ENCODE results near the gene ACOXL. TPM values are rescaled to one million over a fixed set of nuclear protein-coding genes. Genes with fewer than 3 reads are reported as not detected.

The ACOXL gene
- total and polyA plus RNA-seq, 10 of the 15 experiments (the other 5 are each of a cell fraction or from before 2014, with no cell fraction given), result 0.05 to 1.3 (median 0.71) TPM

DNA sequence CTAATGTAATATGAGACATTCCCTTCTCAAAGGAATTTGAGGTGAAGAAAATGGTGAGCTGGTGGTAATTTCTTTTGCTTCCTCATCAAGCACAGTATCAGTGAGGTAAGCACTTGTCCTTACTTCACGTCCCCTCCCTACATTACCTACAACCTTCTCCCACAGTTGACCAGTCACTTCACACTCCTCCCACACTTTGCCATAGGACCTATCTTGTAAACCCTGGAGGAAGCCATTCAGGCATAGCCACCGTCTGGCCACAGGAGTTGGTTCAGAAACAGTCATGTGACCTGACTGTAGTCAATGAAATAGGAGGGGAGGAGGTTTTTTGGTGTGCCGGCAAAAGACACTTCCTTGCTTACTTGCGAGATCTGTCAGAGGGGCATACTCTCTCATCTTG is 12.1 kb downstream of the ACOXL start:
- CTCF ChIA-PET, result interaction anchor here (1.2 to 1.3 kb wide), 2 partner anchors 11 to 65 kb away, joined by 3 read pairs; no protein-coding TSS in a partner anchor
- H2AFZ ChIP-seq (ENCODE audit: control insufficient read depth, low read depth, low read length), result no peak overlapping the region
- no peaks in the 10 kb centered on the region; the same call in 2 of the 3 replicates for H3K9me3 ChIP-seq (replicated peaks; ENCODE audit: control insufficient read depth, insufficient read depth, low read length)
- in situ Hi-C loops (cut with MboI) (loop anchor here (10.0 kb wide), 1 partner anchor 60 kb away; no protein-coding TSS in a partner anchor), intact Hi-C loops (cut with micrococcal nuclease; ENCODE audit: unreplicated experiment) (no loop called here)
- H3K79me2 ChIP-seq (ENCODE audit: control insufficient read depth, insufficient read depth, low read length), result no peaks in the 10 kb centered on the region
- no peaks in the 10 kb centered on the region for H3K27me3 ChIP-seq (replicated peaks in 1 of 2; ENCODE audit: control insufficient read depth in 2 of 2, insufficient read depth in 2 of 2, low read length in 1 of 2)
- RAD21 ChIA-PET (ENCODE audit: unreplicated experiment), result interaction anchor here (0.6 to 1.4 kb wide), 3 partner anchors 9 to 69 kb away, joined by 3 to 4 read pairs (median 4); no protein-coding TSS in a partner anchor
- no peaks in the 10 kb centered on the region for H3K36me3 ChIP-seq (ENCODE audit: control insufficient read depth in 2 of 2, insufficient read depth in 2 of 2, low read length in 1 of 2)
- no peak overlapping the region for H3K4me2 ChIP-seq (ENCODE audit: control insufficient read depth, insufficient read depth)
- H3K27ac ChIP-seq (ENCODE audit: control insufficient read depth, insufficient read depth), result no peak overlapping the region
- ATAC-seq (peak; percentile 2), DNase-seq (ENCODE audit: low read depth, low spot score) (peak; percentile 33), FAIRE-seq (peak; percentile 47)
- H3K4me1 ChIP-seq (ENCODE audit: control insufficient read depth, insufficient read depth, low read length), result peaks cover 26% of the 10 kb centered on the region
- no peak overlapping the region for H3K9ac ChIP-seq (ENCODE audit: control insufficient read depth, insufficient read depth, low read length)
- 28% methylated on average over 4 of the region's 4 CpGs for WGBS (ENCODE audit: insufficient coverage, insufficient replicate concordance, low lambda C conversion rate, missing lambda C conversion rate)
- no TSS peak for BruUV-seq (replicated peaks)
- POLR2A ChIA-PET, result interaction anchor here (1.0 kb wide), 2 partner anchors 17 to 65 kb away, joined by 3 to 5 read pairs; no protein-coding TSS in a partner anchor
- SMC1A ChIA-PET (ENCODE audit: uncharacterized antibody, unreplicated experiment), result interaction anchor here (1.4 to 15.0 kb wide), 3 partner anchors 11 to 70 kb away, joined by 3 to 251 read pairs (median 5); partner anchors contain the start of gene BUB1
- no peak overlapping the region for H3K4me3 ChIP-seq
- H4K20me1 ChIP-seq (ENCODE audit: control insufficient read depth, insufficient read depth), result no peaks in the 10 kb centered on the region
- no peak for TF ChIP-seq BMI1 (IDR thresholded peaks at IDR 0.05; ENCODE audit: borderline replicate concordance)
- TF ChIP-seq HDAC6 (IDR thresholded peaks at IDR 0.05; ENCODE audit: unreplicated experiment), result no peak
- peak; percentile 55; the same call in 1 of the 2 replicates for TF ChIP-seq MTA2 (IDR thresholded peaks at IDR 0.05; ENCODE audit: low read depth)
- TF ChIP-seq IKZF1 (conservative IDR thresholded peaks at IDR 0.05), result peak; percentile 71
- no peak for TF ChIP-seq MXI1 (IDR thresholded peaks at IDR 0.05; ENCODE audit: low read depth, low read length)
- TF ChIP-seq, protein P1, sequence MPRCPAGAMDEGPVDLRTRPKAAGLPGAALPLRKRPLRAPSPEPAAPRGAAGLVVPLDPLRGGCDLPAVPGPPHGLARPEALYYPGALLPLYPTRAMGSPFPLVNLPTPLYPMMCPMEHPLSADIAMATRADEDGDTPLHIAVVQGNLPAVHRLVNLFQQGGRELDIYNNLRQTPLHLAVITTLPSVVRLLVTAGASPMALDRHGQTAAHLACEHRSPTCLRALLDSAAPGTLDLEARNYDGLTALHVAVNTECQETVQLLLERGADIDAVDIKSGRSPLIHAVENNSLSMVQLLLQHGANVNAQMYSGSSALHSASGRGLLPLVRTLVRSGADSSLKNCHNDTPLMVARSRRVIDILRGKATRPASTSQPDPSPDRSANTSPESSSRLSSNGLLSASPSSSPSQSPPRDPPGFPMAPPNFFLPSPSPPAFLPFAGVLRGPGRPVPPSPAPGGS (IDR thresholded peaks at IDR 0.05; ENCODE audit: borderline replicate concordance, insufficient read depth, low read depth, low read length, poor library complexity, severe bottlenecking), result no peak
- TF ChIP-seq PML (IDR thresholded peaks at IDR 0.05; ENCODE audit: low read length), result no peak
- TF ChIP-seq BHLHE40 (IDR thresholded peaks at IDR 0.05; ENCODE audit: borderline replicate concordance in 1 of 2, low read depth in 2 of 2, low read length in 1 of 2), result peak; percentile 14 to 44; a peak in 1 of 4 replicates
- TF ChIP-seq ZZZ3 (IDR thresholded peaks at IDR 0.05; ENCODE audit: control insufficient read depth, insufficient read length, low read depth), result no peak
- no peak for TF ChIP-seq CBX5 (IDR thresholded peaks at IDR 0.05; ENCODE audit: low read depth)
- no peak for TF ChIP-seq SMARCA5 (IDR thresholded peaks at IDR 0.05)
- no peak for TF ChIP-seq TBL1XR1 (IDR thresholded peaks at IDR 0.05; ENCODE audit: low read depth, low read length)
- TF ChIP-seq NBN (IDR thresholded peaks at IDR 0.05), result no peak
- TF ChIP-seq ZNF622 (IDR thresholded peaks at IDR 0.05), result no peak
- no peak for TF ChIP-seq IRF4 (IDR thresholded peaks at IDR 0.05; ENCODE audit: low read depth, low read length)
- no peak for TF ChIP-seq MYB (IDR thresholded peaks at IDR 0.05; ENCODE audit: borderline replicate concordance, low read depth, low read length)
- TF ChIP-seq NFXL1 (IDR thresholded peaks at IDR 0.05; ENCODE audit: borderline replicate concordance), result no peak
- no peak for TF ChIP-seq FOXK2 (IDR thresholded peaks at IDR 0.05)
- 0 out of 2 replicates have a peak, but pooled peaks have one; percentile 18 for TF ChIP-seq NFYB (IDR thresholded peaks at IDR 0.05; ENCODE audit: insufficient read depth, low read depth, low read length)
- TF ChIP-seq, protein P2, sequence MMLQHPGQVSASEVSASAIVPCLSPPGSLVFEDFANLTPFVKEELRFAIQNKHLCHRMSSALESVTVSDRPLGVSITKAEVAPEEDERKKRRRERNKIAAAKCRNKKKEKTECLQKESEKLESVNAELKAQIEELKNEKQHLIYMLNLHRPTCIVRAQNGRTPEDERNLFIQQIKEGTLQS (IDR thresholded peaks at IDR 0.05; ENCODE audit: borderline replicate concordance, extremely low read depth, low read depth, low read length), result 0 out of 2 replicates have a peak, but pooled peaks have one; percentile 8
- peak; percentile 85 for TF ChIP-seq RAD51 (IDR thresholded peaks at IDR 0.05)
- TF ChIP-seq BRCA1 (IDR thresholded peaks at IDR 0.05; ENCODE audit: low read depth, low read length), result no peak
- no peak for TF ChIP-seq ZNF274 (IDR thresholded peaks at IDR 0.05; ENCODE audit: insufficient read depth, insufficient read length)
- TF ChIP-seq POU2F2 (IDR thresholded peaks at IDR 0.05; ENCODE audit: borderline replicate concordance, low read depth, low read length), result no peak; the same call in 2 of the 3 replicates
- TF ChIP-seq CEBPB (IDR thresholded peaks at IDR 0.05; ENCODE audit: borderline replicate concordance in 1 of 2, low read depth in 2 of 2, low read length in 2 of 2), result no peak

All from GM12878 (cell line).